Measurements from ENCODE around the gene MIF. TPM values are rescaled to one million over a fixed set of nuclear protein-coding genes. Genes with fewer than 3 reads are reported as not detected.
A peak's percentile ranks its signal among the peaks of the same experiment; 100 is the strongest.

MIF gene
- total RNA-seq = 1,352 and 1,382 TPM in 2 replicates

- Mint-ChIP-seq H3K4me3 (peak within 1 kb of the TSS; percentile 97), H3K27ac (peak within 1 kb of the TSS; percentile 100), H3K4me1 (peaks cover 22% of the 10 kb centered on the region), H3K9me3 (no peaks in the 10 kb centered on the region), H3K27me3 (no peaks in the 10 kb centered on the region), H3K36me3 (ENCODE audit: low read depth) (peaks cover 39% of the 10 kb centered on the region)
- peak; percentile 100 for DNase-seq
- intact Hi-C loops (cut with micrococcal nuclease) = loop anchor here (1.0 to 5.0 kb wide), 5 partner anchors 20 to 177 kb away; partner anchors contain the start of genes CHCHD10, SLC2A11 and SMARCB1
Observed at GRCh38 chr22:23893945-23894709, at the start of gene MIF. TSS of gene MIF (plus strand) at chr22:23894383. CDS start at chr22:23894475, 92 bp downstream.

DNA sequence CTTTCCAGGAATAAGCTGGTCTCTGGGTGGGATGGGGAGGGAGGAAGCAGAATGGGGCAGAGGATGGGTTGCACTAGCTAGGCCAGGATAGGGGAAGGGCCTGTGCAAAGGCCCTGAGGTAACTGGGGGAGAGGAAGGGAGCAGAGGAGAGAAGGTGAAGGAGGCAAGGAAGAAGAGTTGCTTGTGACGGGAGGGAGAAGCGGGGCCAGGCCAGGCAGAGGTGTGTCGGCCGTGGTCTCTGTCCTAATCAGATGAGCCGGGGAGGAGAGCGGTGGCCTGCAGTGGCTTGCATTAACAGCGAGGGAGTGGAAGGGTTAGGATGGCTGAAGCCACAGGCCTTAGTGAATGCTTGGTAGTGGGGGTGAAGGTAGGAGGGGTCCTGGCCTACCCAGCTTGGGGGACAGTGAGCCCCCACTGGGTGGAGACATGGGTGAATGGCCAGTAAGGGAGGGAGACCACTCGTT is 49.4 kb upstream of the MIF start:
- no peak overlapping the region for H3K4me3 Mint-ChIP-seq
- peaks cover 10% of the 10 kb centered on the region for H3K4me1 Mint-ChIP-seq
- no peak overlapping the region for H3K27ac Mint-ChIP-seq
- DNase-seq = no peak
- no peaks in the 10 kb centered on the region for H3K36me3 Mint-ChIP-seq (ENCODE audit: low read depth)
- peaks cover 8% of the 10 kb centered on the region for H3K27me3 Mint-ChIP-seq
- H3K9me3 Mint-ChIP-seq = no peaks in the 10 kb centered on the region
- intact Hi-C loops (cut with micrococcal nuclease) = loop anchor here (5.0 to 10.0 kb wide), 2 partner anchors 217 to 300 kb away; no protein-coding TSS in a partner anchor

DNA sequence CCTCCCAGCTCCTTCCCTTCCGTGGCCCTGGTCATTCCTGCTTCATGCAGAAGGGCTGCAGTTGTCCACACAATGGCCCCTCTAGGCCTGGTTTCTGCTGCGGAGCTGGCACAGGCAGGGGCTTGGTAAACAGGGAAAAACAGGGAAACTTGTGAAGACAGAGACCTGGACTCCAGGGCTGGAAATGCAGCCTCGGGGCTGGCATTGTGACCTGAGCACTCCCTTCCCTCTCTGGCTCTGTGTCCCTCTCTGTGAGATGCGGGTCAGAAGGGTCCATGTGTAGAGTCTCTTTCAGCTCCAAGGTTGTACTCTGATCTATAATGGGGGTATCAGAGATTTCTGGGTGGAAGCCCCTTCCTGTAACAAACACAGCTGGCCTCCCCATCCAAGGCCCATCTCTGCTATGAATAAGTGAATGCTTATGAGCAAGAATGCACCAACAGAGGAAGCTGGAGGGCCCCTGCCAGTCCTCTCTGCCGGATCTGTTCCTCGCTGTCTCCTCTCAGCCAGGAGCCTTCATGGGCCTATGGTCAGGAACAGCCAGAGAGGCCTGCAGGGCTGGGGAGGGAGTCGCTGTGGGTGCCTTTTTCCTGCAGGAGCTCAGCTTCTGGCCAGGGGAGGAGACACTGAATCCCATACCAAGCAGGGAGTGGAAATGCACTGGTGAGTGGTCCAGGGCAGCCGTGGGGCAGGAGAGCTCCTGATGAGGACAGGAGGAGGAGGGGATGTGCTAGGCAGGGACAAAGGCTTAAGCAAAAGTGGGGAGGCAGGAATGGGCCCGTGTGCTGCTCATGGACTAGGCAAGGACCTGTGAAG is 48.7 kb upstream of the MIF start:
- intact Hi-C loops (cut with micrococcal nuclease) = loop anchor here (5.0 to 10.0 kb wide), 2 partner anchors 218 to 301 kb away; no protein-coding TSS in a partner anchor
- no peaks in the 10 kb centered on the region for H3K36me3 Mint-ChIP-seq (ENCODE audit: low read depth)
- no peaks in the 10 kb centered on the region for H3K9me3 Mint-ChIP-seq
- H3K4me3 Mint-ChIP-seq = no peak overlapping the region
- H3K27me3 Mint-ChIP-seq = peaks cover 12% of the 10 kb centered on the region
- H3K4me1 Mint-ChIP-seq = peaks cover 9% of the 10 kb centered on the region
- no peak overlapping the region for H3K27ac Mint-ChIP-seq
- no peak for DNase-seq

DNA sequence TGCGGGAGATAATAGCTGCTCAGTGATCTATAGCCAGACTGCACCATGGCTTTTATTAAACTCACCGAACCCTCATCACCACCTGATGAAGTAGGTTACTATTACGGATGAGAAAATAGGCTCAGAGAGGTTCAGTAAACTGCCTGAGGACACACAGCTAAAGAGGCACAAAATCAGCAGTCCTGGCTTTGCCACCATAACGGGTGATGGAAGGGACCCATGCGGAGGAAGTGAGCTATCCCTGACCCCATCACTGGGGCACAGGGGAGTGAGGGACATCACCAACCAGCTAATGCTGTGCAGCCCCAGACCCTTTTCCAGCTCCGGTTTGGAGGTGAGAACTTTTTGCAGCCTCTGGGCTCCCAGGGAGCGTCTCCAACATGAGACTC is 48.1 kb upstream of the MIF start:
- Mint-ChIP-seq H3K4me1 (peaks cover 7% of the 10 kb centered on the region), H3K4me3 (no peak overlapping the region), H3K9me3 (no peaks in the 10 kb centered on the region), H3K36me3 (ENCODE audit: low read depth) (no peaks in the 10 kb centered on the region), H3K27me3 (peaks cover 10% of the 10 kb centered on the region), H3K27ac (no peak overlapping the region)
- DNase-seq = no peak
- intact Hi-C loops (cut with micrococcal nuclease) = loop anchor here (5.0 to 10.0 kb wide), 2 partner anchors 219 to 301 kb away; no protein-coding TSS in a partner anchor

GRCh38 chr22:23847310-23847920 is 46.8 kb upstream of the MIF start:
- intact Hi-C loops (cut with micrococcal nuclease) = loop anchor here (5.0 to 10.0 kb wide), 2 partner anchors 220 to 303 kb away; no protein-coding TSS in a partner anchor
- Mint-ChIP-seq H3K36me3 (ENCODE audit: low read depth) (no peaks in the 10 kb centered on the region), H3K4me3 (no peak overlapping the region), H3K4me1 (peaks cover 4% of the 10 kb centered on the region), H3K27ac (no peak overlapping the region), H3K27me3 (peaks cover 6% of the 10 kb centered on the region), H3K9me3 (no peaks in the 10 kb centered on the region)
- DNase-seq = no peak

GRCh38 chr22:23847991-23848864 is 46.0 kb upstream of the MIF start:
- Mint-ChIP-seq H3K36me3 (ENCODE audit: low read depth) (no peaks in the 10 kb centered on the region), H3K4me1 (peaks cover 3% of the 10 kb centered on the region), H3K27ac (peak overlapping the region; percentile 20), H3K9me3 (no peaks in the 10 kb centered on the region), H3K4me3 (no peak overlapping the region), H3K27me3 (peaks cover 6% of the 10 kb centered on the region)
- intact Hi-C loops (cut with micrococcal nuclease) = loop anchor here (5.0 to 10.0 kb wide), 2 partner anchors 221 to 303 kb away; no protein-coding TSS in a partner anchor
- no peak for DNase-seq

- Mint-ChIP-seq H3K4me3 (peak overlapping the region; percentile 37), H3K27ac (no peak overlapping the region), H3K9me3 (no peaks in the 10 kb centered on the region), H3K4me1 (peaks cover 3% of the 10 kb centered on the region), H3K27me3 (peaks cover 6% of the 10 kb centered on the region), H3K36me3 (ENCODE audit: low read depth) (no peaks in the 10 kb centered on the region)
- DNase-seq = peak; percentile 97
- intact Hi-C loops (cut with micrococcal nuclease) = loop anchor here (5.0 to 10.0 kb wide), 2 partner anchors 222 to 305 kb away; no protein-coding TSS in a partner anchor
Observed at GRCh38 chr22:23849009-23850006, 44.9 kb upstream of the MIF start.

DNA sequence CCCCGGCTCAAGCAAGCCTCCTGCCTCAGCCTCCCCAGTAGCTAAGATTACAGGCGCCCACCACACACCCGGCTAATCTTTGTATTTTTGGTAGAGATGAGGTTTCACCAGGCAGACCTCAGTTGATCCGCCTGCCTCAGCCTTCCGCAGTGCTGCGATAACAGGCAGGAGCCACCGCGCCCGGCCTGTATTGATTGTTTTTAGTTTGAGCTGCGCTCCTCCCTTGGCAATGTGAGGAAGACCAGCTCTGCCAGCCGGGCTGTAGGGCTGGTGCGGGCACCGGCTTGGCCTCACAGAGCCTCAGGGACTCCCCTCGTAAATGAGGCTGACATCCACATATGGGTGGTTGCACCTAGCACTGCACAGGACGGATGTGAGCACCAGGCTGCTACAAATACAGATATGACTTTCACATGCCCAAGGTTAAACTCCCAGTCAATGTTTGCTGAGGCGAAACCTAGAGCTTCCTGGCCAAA is 44.0 kb upstream of the MIF start:
- no peak overlapping the region for H3K4me3 Mint-ChIP-seq
- peaks cover 3% of the 10 kb centered on the region for H3K4me1 Mint-ChIP-seq
- DNase-seq = no peak
- no peaks in the 10 kb centered on the region for H3K9me3 Mint-ChIP-seq
- peaks cover 6% of the 10 kb centered on the region for H3K27me3 Mint-ChIP-seq
- H3K36me3 Mint-ChIP-seq (ENCODE audit: low read depth) = no peaks in the 10 kb centered on the region
- intact Hi-C loops (cut with micrococcal nuclease) = no loop called here
- H3K27ac Mint-ChIP-seq = no peak overlapping the region

DNA sequence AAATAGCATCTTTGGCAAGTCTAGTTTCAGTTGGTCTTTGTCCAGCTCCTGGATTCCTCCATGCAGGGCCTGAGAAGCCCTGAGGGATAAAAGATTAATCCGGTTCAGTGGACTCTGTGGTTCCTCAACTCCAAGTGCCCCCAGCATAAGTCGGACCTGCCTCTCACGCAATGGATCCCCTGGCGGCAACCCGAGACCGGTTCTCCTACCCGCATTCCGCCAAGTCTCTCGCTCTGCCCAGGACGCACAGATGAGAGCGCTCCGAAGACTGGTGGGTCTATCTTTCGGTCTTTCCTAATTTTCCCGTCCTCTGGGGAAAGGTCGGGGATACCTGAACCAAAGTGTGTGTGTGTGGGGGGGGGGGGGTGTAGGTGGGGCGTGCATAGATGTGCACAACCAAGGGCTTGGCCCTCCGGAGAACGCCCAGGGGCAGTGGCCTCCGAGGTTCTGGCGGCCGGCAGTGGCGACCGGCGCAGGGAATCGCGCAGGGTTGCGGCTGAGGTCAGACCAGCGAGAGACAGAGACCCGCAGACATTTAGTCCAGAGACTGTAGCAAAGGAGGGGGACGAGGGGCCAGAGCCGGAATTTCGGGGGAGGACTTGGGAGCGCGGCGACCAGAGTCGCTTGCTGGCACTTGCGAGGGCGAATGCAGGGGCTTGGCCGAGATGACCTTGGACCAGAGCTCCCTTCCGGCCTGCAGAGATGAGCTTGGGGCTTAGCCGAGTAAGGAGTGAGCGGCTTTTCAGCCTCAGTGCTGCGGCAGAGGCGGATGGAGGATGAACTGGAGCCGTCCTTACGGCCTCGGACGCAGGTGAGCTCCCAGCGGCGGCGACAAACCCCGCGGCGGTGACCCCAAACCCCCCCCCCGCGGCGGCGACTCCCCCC is 37.2 kb upstream of the MIF start:
- DNase-seq = peak; percentile 73
- H3K4me1 Mint-ChIP-seq = peaks cover 22% of the 10 kb centered on the region
- peaks cover 6% of the 10 kb centered on the region for H3K27me3 Mint-ChIP-seq
- no peaks in the 10 kb centered on the region for H3K36me3 Mint-ChIP-seq (ENCODE audit: low read depth)
- H3K4me3 Mint-ChIP-seq = peak overlapping the region; percentile 90
- intact Hi-C loops (cut with micrococcal nuclease) = loop anchor here (5.0 kb wide), 1 partner anchor 35 kb away; the partner anchor contains the start of gene MIF
- H3K9me3 Mint-ChIP-seq = no peaks in the 10 kb centered on the region
- H3K27ac Mint-ChIP-seq = peak overlapping the region; percentile 88

DNA sequence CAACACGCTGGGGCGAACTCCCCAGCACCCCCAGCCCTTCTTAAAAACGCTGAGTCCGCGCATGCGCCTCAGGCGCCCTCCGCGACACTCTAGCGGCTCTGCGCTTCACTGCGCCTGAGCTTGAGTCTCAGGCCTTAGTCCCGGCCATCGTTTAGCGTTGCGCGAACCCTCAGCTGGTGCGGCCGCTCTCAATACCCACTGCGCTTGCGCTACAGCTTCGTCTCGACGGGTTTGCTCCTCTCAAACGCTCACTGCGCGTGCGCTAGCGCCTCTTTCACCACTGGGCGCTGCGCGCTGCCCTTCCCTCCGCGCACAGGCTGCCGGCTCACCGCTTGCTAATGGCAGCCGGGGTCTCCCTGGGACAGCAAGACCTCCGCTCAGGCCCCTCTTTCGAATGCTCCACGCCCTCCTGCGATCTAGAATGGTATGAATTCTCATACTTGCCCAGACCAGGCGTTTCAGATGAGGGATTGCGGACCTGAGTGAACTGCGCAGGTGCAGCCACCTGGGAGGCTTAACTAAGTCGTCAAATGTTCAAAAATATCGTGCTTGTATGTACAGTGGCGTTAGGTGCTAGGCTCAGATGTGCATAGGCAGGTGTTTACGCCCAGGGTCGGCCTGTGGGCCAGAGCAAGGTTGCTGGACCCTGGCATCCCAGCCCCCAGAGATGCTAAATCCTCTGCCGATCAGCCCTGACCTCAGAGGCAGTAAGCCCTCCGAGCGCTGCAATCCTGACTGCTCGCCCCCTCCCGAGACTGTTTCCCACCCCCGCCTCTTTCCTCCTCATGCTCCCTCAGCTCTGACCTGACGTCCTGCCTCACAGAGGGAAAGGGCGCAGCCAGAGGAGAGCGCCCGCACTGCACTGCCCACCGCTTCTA is 36.3 kb upstream of the MIF start, which contains the start of gene SLC2A11:
Gene SLC2A11 (plus strand): TSS at position 270 of the 878 bp plus-strand sequence. CDS start 125 bp downstream, at position 395.
- intact Hi-C loops (cut with micrococcal nuclease) = loop anchor here (5.0 kb wide), 1 partner anchor 34 kb away; the partner anchor contains the start of gene MIF
- Mint-ChIP-seq H3K4me3 (peak within 1 kb of the TSS; percentile 90), H3K27ac (peak within 1 kb of the TSS; percentile 88)

More for the DNA sequence above, 36.3 kb upstream of the MIF start, which contains the start of gene SLC2A11:
- peak; percentile 98 for DNase-seq
- H3K36me3 Mint-ChIP-seq (ENCODE audit: low read depth) = no peaks in the 10 kb centered on the region
- H3K27me3 Mint-ChIP-seq = peaks cover 6% of the 10 kb centered on the region
- no peaks in the 10 kb centered on the region for H3K9me3 Mint-ChIP-seq
- peaks cover 24% of the 10 kb centered on the region for H3K4me1 Mint-ChIP-seq

Measured in activated CD4-positive, alpha-beta T cell treated with anti-CD3 and anti-CD28 coated beads, Interleukin-2, amount 10 ng/mL, durations not matched to agents 24 days and 14 days (primary cell).